Activated CD4-positive, alpha-beta T cell treated with anti-CD3 and anti-CD28 coated beads for 36 hours (primary cell): ENCODE measurements around the gene SH3BP1. TPM values are rescaled to one million over a fixed set of nuclear protein-coding genes. Genes with fewer than 3 reads are reported as not detected.

ENCODE experiments used
- ATAC-seq: fragments of 200-7000 bp; cut with Tn5 transposase; one replicate; pipeline ENCODE4 v1.10.0; 2021; ENCODE audit warnings: mild to moderate bottlenecking, moderate library complexity
- CTCF ChIA-PET: fragments of 350-600 bp; sonication (Branson Sonifier 250); formaldehyde crosslinking; loops from one replicate; lab custom pipeline; 2021; ENCODE audit warnings: antibody characterized with exemption; lab: Charles Lee
- POLR2A ChIA-PET: fragments of 350-600 bp; sonication (Branson Sonifier 250); formaldehyde crosslinking; loops from one replicate; lab custom pipeline; 2021; ENCODE audit warnings: antibody characterized with exemption, inconsistent platforms; lab: Charles Lee
- DNase-seq: peaks from one replicate; pipeline ENCODE4 v3.0.0-alpha.2; 2020
- H3K27ac Mint-ChIP-seq: one replicate; pipeline ENCODE4 v1.8.0; 2021; ENCODE audit warnings: mixed read lengths
- H3K27me3 Mint-ChIP-seq: one replicate; pipeline ENCODE4 v1.8.0; 2021; ENCODE audit warnings: mixed read lengths
- H3K36me3 Mint-ChIP-seq: one replicate; pipeline ENCODE4 v1.8.0; 2021; ENCODE audit warnings: low read depth, mixed read lengths
- H3K4me1 Mint-ChIP-seq: one replicate; pipeline ENCODE4 v1.8.0; 2021; ENCODE audit warnings: mixed read lengths
- H3K4me3 Mint-ChIP-seq: one replicate; pipeline ENCODE4 v1.8.0; 2021; ENCODE audit warnings: mild to moderate bottlenecking, moderate library complexity, mixed read lengths
- H3K9me3 Mint-ChIP-seq: one replicate; pipeline ENCODE4 v1.8.0; 2021; ENCODE audit warnings: low read depth, mixed read lengths
- intact Hi-C, 2 experiments: fragments of 100-400 bp; cut with DNase I in 1 of 2; cut with micrococcal nuclease in 1 of 2; formaldehyde crosslinking; loops; one replicate each; pipeline versions ENCODE4 v1.14.2 to v1.15.1; 2022 to 2024; cut with DNase I, micrococcal nuclease
- total RNA-seq, 2 experiments: library from RNA; stranded (reverse); gene quantifications; one replicate each; pipeline ENCODE4 v1.2.3, GENCODE V29; 2021

SH3BP1 gene
- total RNA-seq, 2 experiments from 2014 or later, result 86.5 to 98.2 TPM

GRCh38 chr22:37701141-37701786 lies 61.8 kb downstream of the SH3BP1 start:
- DNase-seq, result no peak

GRCh38 chr22:37703906-37704305 lies 64.4 kb downstream of the SH3BP1 start:
- no peak for ATAC-seq
- intact Hi-C loops, result no loop called here
- Mint-ChIP-seq H3K4me1 (no peaks in the 10 kb centered on the region), H3K4me3 (no peak overlapping the region), H3K27me3 (no peaks in the 10 kb centered on the region), H3K9me3 (no peaks in the 10 kb centered on the region), H3K27ac (no peak overlapping the region), H3K36me3 (peaks cover 8% of the 10 kb centered on the region)
- CTCF ChIA-PET, result no interaction called here
- POLR2A ChIA-PET, result interaction anchor here (0.7 kb wide), 1 partner anchor 8 kb away, joined by 3 read pairs; no protein-coding TSS in a partner anchor
- DNase-seq, result no peak

More at GRCh38 chr22:37701141-37701786, 61.8 kb downstream of the SH3BP1 start:
- H3K9me3 Mint-ChIP-seq, result no peaks in the 10 kb centered on the region
- CTCF ChIA-PET, result no interaction called here
- H3K27ac Mint-ChIP-seq, result no peak overlapping the region
- H3K27me3 Mint-ChIP-seq, result no peaks in the 10 kb centered on the region
- no peak overlapping the region for H3K4me3 Mint-ChIP-seq
- intact Hi-C loops, result no loop called here
- POLR2A ChIA-PET, result no interaction called here
- no peak for ATAC-seq
- peaks cover 8% of the 10 kb centered on the region for H3K36me3 Mint-ChIP-seq
- peaks cover 9% of the 10 kb centered on the region for H3K4me1 Mint-ChIP-seq

- no peaks in the 10 kb centered on the region for H3K4me1 Mint-ChIP-seq
- ATAC-seq, result no peak
- no peak overlapping the region for H3K4me3 Mint-ChIP-seq
- CTCF ChIA-PET, result no interaction called here
- H3K9me3 Mint-ChIP-seq, result no peaks in the 10 kb centered on the region
- no peaks in the 10 kb centered on the region for H3K27me3 Mint-ChIP-seq
- POLR2A ChIA-PET, result interaction anchor here (0.7 kb wide), 1 partner anchor 9 kb away, joined by 3 read pairs; no protein-coding TSS in a partner anchor
- intact Hi-C loops, result no loop called here
- H3K27ac Mint-ChIP-seq, result no peak overlapping the region
- DNase-seq, result no peak
- H3K36me3 Mint-ChIP-seq, result peaks cover 8% of the 10 kb centered on the region
Measured at GRCh38 chr22:37704645-37705044, 65.2 kb downstream of the SH3BP1 start.

GRCh38 chr22:37705205-37705604 lies 65.7 kb downstream of the SH3BP1 start:
- peaks cover 8% of the 10 kb centered on the region for H3K36me3 Mint-ChIP-seq
- H3K27ac Mint-ChIP-seq, result no peak overlapping the region
- CTCF ChIA-PET, result no interaction called here
- intact Hi-C loops, result no loop called here
- H3K9me3 Mint-ChIP-seq, result no peaks in the 10 kb centered on the region
- DNase-seq (no peak), ATAC-seq (no peak)
- H3K27me3 Mint-ChIP-seq, result no peaks in the 10 kb centered on the region
- H3K4me3 Mint-ChIP-seq, result no peak overlapping the region
- no peaks in the 10 kb centered on the region for H3K4me1 Mint-ChIP-seq
- POLR2A ChIA-PET, result no interaction called here

Other genes starting within 250 kb of the SH3BP1 start
- gene ELFN2, start 212.2 kb upstream of the SH3BP1 start, total RNA-seq, result under 1 TPM; 0.19 to 0.25 TPM
- 100 to 1,000 TPM; 108 to 125 TPM for gene MFNG, start 153.3 kb upstream of the SH3BP1 start, total RNA-seq
- not detected for gene CARD10, start 120.3 kb upstream of the SH3BP1 start, total RNA-seq
- under 1 TPM; 0.83 to 0.87 TPM for gene CDC42EP1, start 79.2 kb upstream of the SH3BP1 start, total RNA-seq
- not detected for gene LGALS2, start 59.6 kb upstream of the SH3BP1 start, total RNA-seq
- gene GGA1, start 30.8 kb upstream of the SH3BP1 start, total RNA-seq, result 10 to 100 TPM; 55.4 to 66.6 TPM
- gene PDXP, start 19.1 kb downstream of the SH3BP1 start, total RNA-seq, result 10 to 100 TPM; 35.8 to 37.8 TPM
- 100 to 1,000 TPM; 522 to 663 TPM for gene LGALS1, start 36.0 kb downstream of the SH3BP1 start, total RNA-seq
- gene NOL12, start 46.7 kb downstream of the SH3BP1 start, total RNA-seq, result 10 to 100 TPM; 37.1 to 42.3 TPM
- 10 to 100 TPM; 23.3 to 26.1 TPM for gene TRIOBP, start 57.4 kb downstream of the SH3BP1 start, total RNA-seq
- 10 to 100 TPM; 21.3 to 22.4 TPM for gene GCAT, start 168.3 kb downstream of the SH3BP1 start, total RNA-seq
- gene GALR3, start 183.7 kb downstream of the SH3BP1 start, total RNA-seq, result under 1 TPM in 1 of 2 experiments, not detected in 1; 0.21 TPM
- gene ANKRD54, start 204.7 kb downstream of the SH3BP1 start, total RNA-seq, result 10 to 100 TPM; 18.6 to 20.1 TPM
- gene EIF3L, start 209.8 kb downstream of the SH3BP1 start, total RNA-seq, result 100 to 1,000 TPM; 632 to 670 TPM